Measurements from ENCODE around the gene KCNMA1.

Gene KCNMA1

DNA sequence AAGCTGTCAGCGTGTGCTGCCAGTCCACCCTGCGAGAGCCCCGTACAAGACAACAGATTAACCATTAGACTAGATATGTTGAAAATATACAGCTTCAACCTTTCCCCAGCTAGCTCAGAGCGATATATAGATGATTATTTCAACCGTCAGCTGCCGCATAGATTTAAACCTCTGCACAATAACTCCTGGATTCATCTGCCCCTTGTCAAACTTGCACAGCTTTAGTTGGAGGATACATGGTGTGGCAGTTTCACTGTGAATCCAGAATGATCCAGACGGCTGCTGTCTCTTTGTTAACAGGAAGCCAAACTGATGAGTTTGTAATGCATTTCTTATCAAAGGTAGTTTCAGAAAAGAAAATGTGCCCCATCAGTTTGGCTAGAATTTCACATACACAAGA is 659.7 kb downstream of the KCNMA1 start:
- no peaks in the 10 kb centered on the region for H3K9me3 ChIP-seq (ENCODE audit: control insufficient read depth, low read length)
- no peaks in the 10 kb centered on the region for H3K79me2 ChIP-seq
- H3K4me3 ChIP-seq (ENCODE audit: low read depth, low read length), result no peak overlapping the region
- H3K36me3 ChIP-seq (ENCODE audit: control insufficient read depth, insufficient read depth, low read length), result no peaks in the 10 kb centered on the region
- no peak overlapping the region for H3K9ac ChIP-seq
- no peak overlapping the region for H2AFZ ChIP-seq
- H3K4me1 ChIP-seq, result no peaks in the 10 kb centered on the region
- no peaks in the 10 kb centered on the region for H3K27me3 ChIP-seq (ENCODE audit: control insufficient read depth, insufficient read depth, low read length)
- no peak overlapping the region for H3K27ac ChIP-seq
- no peak overlapping the region for H3K4me2 ChIP-seq (ENCODE audit: low read length)
- TF ChIP-seq, protein P1, sequence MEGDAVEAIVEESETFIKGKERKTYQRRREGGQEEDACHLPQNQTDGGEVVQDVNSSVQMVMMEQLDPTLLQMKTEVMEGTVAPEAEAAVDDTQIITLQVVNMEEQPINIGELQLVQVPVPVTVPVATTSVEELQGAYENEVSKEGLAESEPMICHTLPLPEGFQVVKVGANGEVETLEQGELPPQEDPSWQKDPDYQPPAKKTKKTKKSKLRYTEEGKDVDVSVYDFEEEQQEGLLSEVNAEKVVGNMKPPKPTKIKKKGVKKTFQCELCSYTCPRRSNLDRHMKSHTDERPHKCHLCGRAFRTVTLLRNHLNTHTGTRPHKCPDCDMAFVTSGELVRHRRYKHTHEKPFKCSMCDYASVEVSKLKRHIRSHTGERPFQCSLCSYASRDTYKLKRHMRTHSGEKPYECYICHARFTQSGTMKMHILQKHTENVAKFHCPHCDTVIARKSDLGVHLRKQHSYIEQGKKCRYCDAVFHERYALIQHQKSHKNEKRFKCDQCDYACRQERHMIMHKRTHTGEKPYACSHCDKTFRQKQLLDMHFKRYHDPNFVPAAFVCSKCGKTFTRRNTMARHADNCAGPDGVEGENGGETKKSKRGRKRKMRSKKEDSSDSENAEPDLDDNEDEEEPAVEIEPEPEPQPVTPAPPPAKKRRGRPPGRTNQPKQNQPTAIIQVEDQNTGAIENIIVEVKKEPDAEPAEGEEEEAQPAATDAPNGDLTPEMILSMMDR (IDR thresholded peaks at IDR 0.05), result no peak

DNA sequence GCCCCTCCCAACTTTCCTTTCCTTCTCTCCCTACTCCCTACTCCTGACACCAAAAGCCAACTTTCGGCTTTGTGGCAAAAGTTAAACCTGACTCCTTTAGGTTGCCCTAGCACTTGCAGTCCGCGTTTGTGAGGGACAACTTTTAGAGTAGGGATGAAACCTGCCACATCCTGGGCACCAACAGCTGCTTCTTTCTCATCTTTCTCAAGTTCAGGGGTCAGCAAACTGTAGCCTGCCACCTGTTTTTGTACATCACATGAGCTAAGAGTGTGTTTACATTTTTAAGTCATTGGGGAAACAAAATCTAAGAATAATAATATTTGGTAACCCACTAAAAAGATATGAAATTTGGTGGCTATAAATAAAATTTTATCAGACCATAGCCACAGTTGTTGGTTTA is 660.6 kb downstream of the KCNMA1 start:
- Histone ChIP-seq H3K36me3 (ENCODE audit: control insufficient read depth, insufficient read depth, low read length) (no peaks in the 10 kb centered on the region), H3K4me1 (no peaks in the 10 kb centered on the region), H3K4me2 (ENCODE audit: low read length) (no peak overlapping the region), H3K9ac (no peak overlapping the region), H3K9me3 (ENCODE audit: control insufficient read depth, low read length) (no peaks in the 10 kb centered on the region), H2AFZ (no peak overlapping the region), H3K27me3 (ENCODE audit: control insufficient read depth, insufficient read depth, low read length) (no peaks in the 10 kb centered on the region), H3K27ac (no peak overlapping the region), H3K79me2 (no peaks in the 10 kb centered on the region), H3K4me3 (ENCODE audit: low read depth, low read length) (no peak overlapping the region)
- TF ChIP-seq, protein P1 (IDR thresholded peaks at IDR 0.05), result no peak

DNA sequence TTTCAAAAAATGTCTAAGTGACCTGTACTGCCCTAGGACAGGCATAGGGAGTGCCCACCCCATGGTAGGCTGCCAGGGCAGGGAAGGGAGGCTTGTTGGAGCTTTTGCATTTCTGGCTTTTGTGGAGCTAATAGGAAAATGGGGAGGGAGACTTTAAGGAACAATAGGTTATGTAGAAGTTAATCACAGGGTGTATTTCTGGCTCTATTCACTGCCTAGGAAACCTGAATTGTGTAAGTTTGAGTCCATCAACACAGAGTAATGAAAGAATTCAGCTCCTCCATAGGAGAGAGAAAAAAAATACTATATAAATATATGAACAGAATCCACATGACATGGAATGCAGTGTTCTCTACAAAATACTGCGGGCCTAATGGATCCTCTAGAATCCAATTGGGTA is 661.5 kb downstream of the KCNMA1 start:
- Histone ChIP-seq H3K27ac (no peak overlapping the region), H3K4me2 (ENCODE audit: low read length) (no peak overlapping the region), H3K4me1 (no peaks in the 10 kb centered on the region), H3K79me2 (no peaks in the 10 kb centered on the region), H3K36me3 (ENCODE audit: control insufficient read depth, insufficient read depth, low read length) (no peaks in the 10 kb centered on the region), H3K27me3 (ENCODE audit: control insufficient read depth, insufficient read depth, low read length) (no peaks in the 10 kb centered on the region), H3K9ac (no peak overlapping the region), H2AFZ (no peak overlapping the region), H3K4me3 (ENCODE audit: low read depth, low read length) (no peak overlapping the region), H3K9me3 (ENCODE audit: control insufficient read depth, low read length) (no peaks in the 10 kb centered on the region)
- TF ChIP-seq, protein P1 (IDR thresholded peaks at IDR 0.05), result no peak

DNA sequence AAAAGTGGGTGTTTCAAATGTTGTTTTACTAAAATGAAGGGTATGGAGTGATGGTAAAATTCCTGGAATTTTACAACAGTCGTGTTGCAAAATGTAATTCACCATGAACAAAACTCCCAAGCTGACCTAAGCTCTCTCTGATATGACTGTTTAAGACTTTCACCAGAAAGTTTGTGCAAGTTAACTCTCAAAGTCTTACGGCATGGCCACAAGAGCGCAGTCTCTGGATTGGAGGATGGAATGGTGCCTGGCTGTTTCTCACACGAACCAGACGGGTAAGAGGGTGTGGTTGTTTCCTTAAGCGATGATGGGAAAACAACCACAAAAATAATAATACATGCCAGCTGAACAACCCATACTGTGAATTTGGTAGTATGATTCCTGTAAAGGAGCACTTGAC is 662.5 kb downstream of the KCNMA1 start:
- Histone ChIP-seq H3K27ac (no peak overlapping the region), H3K4me3 (ENCODE audit: low read depth, low read length) (no peak overlapping the region), H3K27me3 (ENCODE audit: control insufficient read depth, insufficient read depth, low read length) (no peaks in the 10 kb centered on the region), H3K79me2 (no peaks in the 10 kb centered on the region), H3K9ac (no peak overlapping the region), H3K36me3 (ENCODE audit: control insufficient read depth, insufficient read depth, low read length) (no peaks in the 10 kb centered on the region), H2AFZ (no peak overlapping the region), H3K9me3 (ENCODE audit: control insufficient read depth, low read length) (no peaks in the 10 kb centered on the region), H3K4me2 (ENCODE audit: low read length) (no peak overlapping the region), H3K4me1 (no peaks in the 10 kb centered on the region)
- TF ChIP-seq, protein P1 (IDR thresholded peaks at IDR 0.05), result no peak

DNA sequence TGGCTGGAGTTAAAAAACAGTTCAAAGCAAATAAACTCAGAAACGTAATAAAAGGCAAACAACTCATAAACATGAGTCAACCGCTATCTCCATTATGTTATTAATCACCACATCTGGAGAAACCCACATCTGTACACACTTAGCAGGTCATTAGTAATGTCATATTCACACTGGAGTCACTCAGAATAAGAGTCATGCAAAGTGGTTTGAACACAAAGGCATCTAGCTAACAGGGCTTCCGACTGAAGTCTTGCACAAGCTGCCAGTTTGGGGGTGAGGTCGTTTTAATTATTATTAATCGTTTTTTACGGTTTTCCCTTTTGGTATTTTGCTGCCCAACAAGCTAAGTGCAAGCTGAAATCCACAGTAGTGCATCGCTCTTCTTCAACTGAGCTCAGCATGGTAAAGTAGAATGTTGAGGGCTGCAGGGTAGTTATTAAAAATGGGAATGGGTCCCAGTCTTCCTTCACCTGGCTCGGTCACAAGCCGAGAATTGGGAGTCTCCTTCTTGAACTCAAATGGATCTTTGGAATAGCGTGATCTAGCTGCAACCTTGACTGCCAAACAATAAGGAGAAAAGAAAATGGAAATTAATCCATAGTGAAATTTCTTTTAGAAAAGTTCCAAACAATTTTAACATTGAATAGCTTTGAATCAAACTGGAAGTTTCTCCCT is 663.5 kb downstream of the KCNMA1 start:
- Histone ChIP-seq H3K27me3 (ENCODE audit: control insufficient read depth, insufficient read depth, low read length) (no peaks in the 10 kb centered on the region), H2AFZ (no peak overlapping the region), H3K36me3 (ENCODE audit: control insufficient read depth, insufficient read depth, low read length) (no peaks in the 10 kb centered on the region), H3K79me2 (no peaks in the 10 kb centered on the region), H3K9ac (no peak overlapping the region), H3K4me1 (no peaks in the 10 kb centered on the region), H3K4me3 (ENCODE audit: low read depth, low read length) (no peak overlapping the region), H3K9me3 (ENCODE audit: control insufficient read depth, low read length) (no peaks in the 10 kb centered on the region), H3K27ac (no peak overlapping the region), H3K4me2 (ENCODE audit: low read length) (no peak overlapping the region)
- TF ChIP-seq, protein P1 (IDR thresholded peaks at IDR 0.05), result no peak

All from parathyroid adenoma (tissue), 2 donors.